Ovary (tissue), 3 donors: ENCODE results near the gene BATF3.

Source experiments
- CTCF ChIP-seq, 3 donors: fragments of 450-650 bp in 2 of 3; fragments of 200-600 bp in 1 of 3; IDR thresholded peaks; one replicate each; pipeline versions ENCODE4 v1.5.1 to v1.8.0; 2016 to 2022; ENCODE audit warnings: antibody characterized with exemption in 3 of 3, mild to moderate bottlenecking in 1 of 3
- EP300 ChIP-seq: sonication (generic); formaldehyde crosslinking; IDR thresholded peaks from one replicate; pipeline ENCODE4 v1.6.1; 2017; ENCODE audit warnings: antibody characterized with exemption
- POLR2A ChIP-seq: fragments of 450-650 bp; IDR thresholded peaks from one replicate; pipeline ENCODE4 v1.6.1; 2017; ENCODE audit warnings: antibody characterized with exemption, mild to moderate bottlenecking, moderate library complexity
- donor health status: DM: no; HTN: no; CAD: no.

- TF ChIP-seq CTCF (IDR thresholded peaks at IDR 0.05) (no peak), EP300 (no peak), POLR2A (no peak)
These were observed 30.5 kb downstream of the BATF3 start for GRCh38 chr1:212669102-212669501.
